GM19193 (cell line): ENCODE results near the gene GNG11.

ENCODE experiments used
- POLR2A ChIP-seq: IDR thresholded peaks from 4 replicates; pipeline ENCODE4 v1.6.1; 2011; ENCODE audit not compliant: insufficient read depth, insufficient read length; ENCODE audit errors: extremely low read depth

The GNG11 gene

DNA sequence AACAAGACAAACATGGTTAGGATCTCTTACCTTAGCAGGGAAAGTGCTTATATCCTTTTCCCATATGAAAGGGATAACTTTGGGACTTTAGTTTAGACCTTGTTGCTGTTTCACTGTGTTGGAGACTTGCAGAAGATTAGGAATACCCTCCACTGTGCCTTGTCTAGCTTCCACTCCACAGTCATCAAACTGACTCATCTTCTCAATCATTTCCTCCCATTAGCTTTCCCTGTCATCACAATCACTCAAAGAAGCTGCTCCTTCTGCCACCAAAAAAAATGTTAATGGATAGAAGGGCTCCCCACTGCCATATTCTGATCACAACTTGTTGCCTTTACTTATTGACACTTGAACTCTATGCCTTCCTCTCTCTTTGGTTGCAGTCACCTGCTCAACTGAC, 16.8 kb downstream of the GNG11 start:
- TF ChIP-seq POLR2A: no peak

- no peak for TF ChIP-seq POLR2A
Measured at GRCh38 chr7:93941945-93942344, 20.4 kb downstream of the GNG11 start.

GRCh38 chr7:93943816-93944540, 22.4 kb downstream of the GNG11 start:
- no peak for TF ChIP-seq POLR2A

- TF ChIP-seq POLR2A: no peak
Measured at GRCh38 chr7:93944673-93945072, 23.1 kb downstream of the GNG11 start.

GRCh38 chr7:93945083-93945482, 23.5 kb downstream of the GNG11 start:
- TF ChIP-seq POLR2A: no peak

- TF ChIP-seq POLR2A: no peak
Measured at GRCh38 chr7:93945756-93946535, 24.4 kb downstream of the GNG11 start.

DNA sequence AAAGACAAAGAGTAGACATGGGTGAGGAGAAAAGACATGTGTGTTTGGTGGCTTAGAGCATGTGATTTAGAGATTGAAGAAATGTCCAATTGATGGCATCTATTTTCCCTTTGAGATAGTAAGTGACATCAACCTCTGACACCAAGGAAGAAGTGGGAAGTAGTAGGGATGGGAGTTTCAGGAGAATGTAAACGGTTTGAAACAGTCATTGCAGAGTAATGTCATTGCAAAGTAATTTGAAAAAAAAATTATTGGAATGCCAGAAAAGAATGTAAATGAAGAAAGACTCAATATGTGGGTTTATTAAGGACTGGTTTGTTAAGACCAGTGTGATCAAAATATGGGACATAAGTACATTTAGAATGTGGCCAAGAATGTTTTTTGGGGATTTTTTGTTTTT, 26.6 kb downstream of the GNG11 start:
- TF ChIP-seq POLR2A: no peak

DNA sequence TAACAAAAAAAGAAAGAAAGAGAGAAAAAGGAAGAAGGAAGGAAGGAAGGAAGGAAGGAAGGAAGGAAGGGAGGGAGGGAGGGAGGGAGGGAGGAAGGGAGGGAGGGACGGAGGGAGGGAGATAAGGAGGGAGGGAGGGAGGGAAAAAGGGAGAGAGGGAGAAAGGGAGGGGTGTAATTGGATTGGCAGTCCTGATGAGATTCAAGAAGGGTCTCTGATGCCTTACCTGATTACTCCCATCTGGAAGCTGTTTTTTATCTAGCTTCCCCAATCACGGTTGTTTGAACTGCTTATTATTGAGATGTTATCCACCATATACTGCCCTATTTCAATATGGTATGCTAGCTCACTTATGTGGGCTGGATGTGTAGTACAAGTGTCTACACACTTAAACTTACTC, 27.3 kb downstream of the GNG11 start:
- no peak for TF ChIP-seq POLR2A

DNA sequence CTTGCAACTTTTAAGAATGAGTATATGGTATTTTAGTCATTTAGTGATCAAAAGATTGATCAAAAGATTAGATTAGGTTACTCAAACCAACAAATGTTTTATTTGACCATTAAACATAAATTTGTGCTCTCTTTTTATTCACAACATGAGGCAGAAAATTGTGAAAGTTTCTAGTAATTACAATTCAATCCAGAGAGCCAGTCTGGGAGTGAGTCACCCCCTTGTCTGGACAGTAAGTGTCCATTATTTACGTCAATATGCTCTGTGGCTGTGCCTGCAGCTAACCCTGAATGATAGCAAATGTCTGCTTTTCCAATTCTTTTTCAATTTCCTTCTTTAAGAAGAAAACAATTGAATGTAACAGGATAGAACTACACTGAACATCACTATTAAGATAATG, 27.9 kb downstream of the GNG11 start:
- TF ChIP-seq POLR2A: no peak

DNA sequence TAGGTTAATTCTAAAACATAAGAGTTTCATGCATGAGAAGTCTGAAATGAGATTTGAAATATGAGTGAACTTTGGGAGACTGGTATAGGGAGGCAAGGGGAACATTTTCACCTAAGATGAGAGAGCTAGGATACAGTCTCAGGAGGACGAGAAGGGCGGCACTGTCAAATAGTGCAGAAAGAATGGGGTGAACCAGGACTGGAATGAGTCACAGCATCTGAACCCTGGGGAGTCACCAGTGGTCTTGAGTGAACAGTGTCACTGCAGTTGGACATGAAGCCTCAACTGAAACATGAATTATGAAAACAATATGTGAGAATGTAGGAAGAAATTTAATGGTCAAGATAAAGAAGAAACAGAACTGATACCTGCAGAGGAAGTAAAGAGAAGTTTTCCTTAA, 33.8 kb downstream of the GNG11 start:
- TF ChIP-seq POLR2A: no peak

DNA sequence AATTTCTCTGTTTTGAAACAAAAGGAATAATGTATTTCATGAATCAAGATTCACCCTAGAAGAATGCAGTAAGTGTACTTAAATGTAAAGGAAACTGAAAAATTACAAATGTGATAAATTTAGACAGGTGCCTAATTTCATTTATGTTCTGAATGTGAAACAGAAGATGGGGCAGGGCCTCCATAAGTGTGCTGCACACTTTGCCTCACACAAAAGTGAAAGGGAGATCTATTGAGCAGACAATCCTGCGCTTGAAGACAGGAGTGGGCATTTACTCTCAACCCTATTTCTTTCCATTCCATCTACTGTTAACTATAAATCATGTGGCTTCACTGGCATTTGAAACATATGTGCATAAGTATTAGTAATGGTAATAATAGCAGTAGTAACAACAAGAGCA, 36.2 kb downstream of the GNG11 start:
- no peak for TF ChIP-seq POLR2A

DNA sequence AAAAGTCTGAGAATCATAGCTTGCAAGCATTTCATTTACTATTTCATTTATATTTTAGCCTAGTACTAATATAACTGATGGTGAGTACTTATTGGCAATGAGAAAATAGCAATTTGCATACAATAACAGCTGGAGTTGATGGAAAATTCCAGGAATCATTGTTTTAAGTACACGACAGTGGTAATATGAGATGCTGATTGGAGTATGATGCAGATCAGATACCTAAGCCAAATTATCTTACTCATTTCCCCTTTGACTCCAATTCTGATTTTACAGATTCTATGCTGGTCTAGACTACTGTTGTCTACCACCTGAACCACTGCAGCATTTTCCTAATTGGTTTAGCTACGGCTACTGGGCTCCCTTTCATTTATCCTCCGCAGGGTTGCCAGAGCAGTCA, 36.7 kb downstream of the GNG11 start:
- TF ChIP-seq POLR2A: no peak

GRCh38 chr7:93958651-93959050, 37.1 kb downstream of the GNG11 start:
- no peak for TF ChIP-seq POLR2A

DNA sequence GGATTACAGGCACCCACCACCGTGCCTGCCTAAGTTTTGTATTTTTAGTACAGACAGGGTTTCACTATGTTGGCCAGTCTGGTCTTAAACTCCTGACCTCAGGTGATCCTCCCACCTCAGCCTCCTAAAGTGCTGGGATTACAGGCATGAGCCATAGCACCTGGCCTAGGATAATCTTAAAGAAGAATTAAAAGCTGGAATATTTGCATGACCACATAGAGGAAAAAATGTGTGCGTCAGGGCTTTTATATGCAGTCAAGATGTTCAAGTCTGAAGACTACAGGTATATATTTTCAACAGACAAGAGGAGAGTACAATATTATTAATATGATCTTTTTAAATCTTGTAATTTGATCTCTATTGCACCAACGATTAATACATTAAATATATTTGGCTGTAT, 39.5 kb downstream of the GNG11 start:
- TF ChIP-seq POLR2A: no peak

- TF ChIP-seq POLR2A: no peak
Measured at GRCh38 chr7:93964262-93964661, 42.7 kb downstream of the GNG11 start.

- no peak for TF ChIP-seq POLR2A
Measured at GRCh38 chr7:93964813-93965212, 43.3 kb downstream of the GNG11 start.

DNA sequence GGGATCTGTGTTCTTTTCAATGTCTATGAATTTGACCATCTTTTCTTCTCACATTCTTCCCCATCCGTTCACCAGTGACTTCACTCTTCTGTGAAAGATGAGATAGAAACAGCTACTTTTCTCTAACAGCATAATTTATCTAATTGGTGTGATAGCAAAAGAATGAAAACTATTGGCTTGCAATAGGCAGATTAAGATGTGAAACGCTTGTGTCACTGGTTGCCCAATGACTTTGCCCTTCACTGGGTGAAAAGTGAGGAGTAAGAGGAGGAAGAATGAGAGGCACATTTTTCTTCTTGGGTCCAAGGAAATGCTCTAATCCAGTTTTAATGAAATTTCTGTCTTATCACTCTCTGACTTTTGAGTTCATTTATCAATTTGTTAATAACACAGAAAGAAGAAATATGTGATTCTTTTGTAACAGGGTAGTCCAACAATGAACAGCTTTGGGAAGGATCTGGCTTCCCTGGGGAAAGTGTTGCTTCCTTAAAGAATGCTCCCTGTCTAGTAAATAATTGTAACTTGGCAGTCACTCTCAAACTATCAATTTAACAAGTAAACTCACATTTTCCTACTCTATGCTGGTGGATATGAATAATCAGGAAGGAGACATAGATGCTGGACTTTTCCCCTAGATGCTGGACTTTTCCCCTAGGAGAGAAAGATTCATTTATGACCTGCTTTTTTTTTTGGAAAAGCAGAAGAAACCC, 47.5 kb downstream of the GNG11 start:
- no peak for TF ChIP-seq POLR2A
